Left ventricle myocardium inferior (tissue), 1 donor: Measurements from ENCODE around the gene GPSM3. TPM values are rescaled to one million over a fixed set of nuclear protein-coding genes. Genes with fewer than 3 reads are reported as not detected.

Experiments used
- DNase-seq: peaks from one replicate; pipeline ENCODE4 v3.0.0-alpha.2; 2020
- H3K27ac ChIP-seq: fragments of 200-600 bp; replicated peaks from 2 replicates; pipeline ENCODE4 v1.8.0; 2021
- H3K27me3 ChIP-seq: fragments of 200-600 bp; 2 replicates; pipeline ENCODE4 v1.8.0; 2021; ENCODE audit warnings: low read depth
- H3K36me3 ChIP-seq: fragments of 200-600 bp; 2 replicates; pipeline ENCODE4 v1.8.0; 2021
- H3K4me1 ChIP-seq: fragments of 200-600 bp; 2 replicates; pipeline ENCODE4 v1.8.0; 2021
- H3K4me3 ChIP-seq: fragments of 200-600 bp; 2 replicates; pipeline ENCODE4 v1.8.0; 2021; ENCODE audit warnings: mild to moderate bottlenecking, moderate library complexity
- H3K9me3 ChIP-seq: fragments of 200-600 bp; replicated peaks from 2 replicates; pipeline ENCODE4 v1.8.0; 2021
- CTCF ChIP-seq: fragments of 200-600 bp; IDR thresholded peaks from 2 replicates; pipeline ENCODE4 v1.8.0; 2021; ENCODE audit warnings: antibody characterized with exemption, mild to moderate bottlenecking, borderline replicate concordance
- intact Hi-C: fragments of 100-400 bp; cut with micrococcal nuclease; formaldehyde crosslinking; loops from one replicate; pipeline ENCODE4 v1.11.0; 2022
- total RNA-seq: library from RNA; stranded (reverse); fragmentation: NEBNext Ultra II Directional; extraction: Animal tissue kit (Norgen Biotek cat#: 25700); gene quantifications from one replicate; pipeline ENCODE4 v1.2.1, GENCODE V29; 2021
- donor health status: DM: no; HTN: yes; CAD: no; lungs with severe emphysema.

Gene GPSM3
- total RNA-seq, 1 donor from 2014 or later = 5.0 TPM

- peaks cover 60% of the 10 kb centered on the region for H3K36me3 ChIP-seq
- intact Hi-C loops = no loop called here
- TF ChIP-seq CTCF = no peak
Observed at GRCh38 chr6:32158052-32158451, 34.4 kb downstream of the GPSM3 start.

GRCh38 chr6:32156891-32157290 is 35.6 kb downstream of the GPSM3 start:
- no peaks in the 10 kb centered on the region for H3K9me3 ChIP-seq
- TF ChIP-seq CTCF = no peak
- DNase-seq = no peak
- peaks cover 3% of the 10 kb centered on the region for H3K27me3 ChIP-seq
- H3K36me3 ChIP-seq = peaks cover 48% of the 10 kb centered on the region
- no peak overlapping the region for H3K4me3 ChIP-seq
- peaks cover 39% of the 10 kb centered on the region for H3K4me1 ChIP-seq
- no peak overlapping the region for H3K27ac ChIP-seq
- intact Hi-C loops = no loop called here

More at GRCh38 chr6:32158052-32158451, 34.4 kb downstream of the GPSM3 start:
- no peak for DNase-seq
- peaks cover 33% of the 10 kb centered on the region for H3K4me1 ChIP-seq
- H3K9me3 ChIP-seq = no peaks in the 10 kb centered on the region
- H3K27ac ChIP-seq = no peak overlapping the region
- H3K27me3 ChIP-seq = no peaks in the 10 kb centered on the region
- no peak overlapping the region for H3K4me3 ChIP-seq

- Histone ChIP-seq H3K36me3 (peaks cover 36% of the 10 kb centered on the region), H3K9me3 (no peaks in the 10 kb centered on the region), H3K27ac (peak overlapping the region; percentile 94), H3K4me3 (peak overlapping the region; percentile 82), H3K27me3 (peaks cover 22% of the 10 kb centered on the region), H3K4me1 (peaks cover 39% of the 10 kb centered on the region)
- DNase-seq = peak; percentile 45
- TF ChIP-seq CTCF = peak; percentile 63
- intact Hi-C loops = no loop called here
Observed at GRCh38 chr6:32154514-32155161, 37.8 kb downstream of the GPSM3 start.

GRCh38 chr6:32153564-32154513 is 38.6 kb downstream of the GPSM3 start, which contains the start of gene PPT2:
PPT2 (plus strand) TSS chr6:32154141; CDS start chr6:32154595, 454 bp downstream.
- intact Hi-C loops = no loop called here
- Histone ChIP-seq H3K36me3 (peaks cover 32% of the 10 kb centered on the region), H3K4me3 (peak within 1 kb of the TSS; percentile 82), H3K27me3 (peaks cover 30% of the 10 kb centered on the region), H3K4me1 (peaks cover 39% of the 10 kb centered on the region), H3K27ac (peak within 1 kb of the TSS; percentile 94), H3K9me3 (no peaks in the 10 kb centered on the region)
- peak; percentile 36 for TF ChIP-seq CTCF
- DNase-seq = peak; percentile 91

GRCh38 chr6:32152769-32153563 is 39.5 kb downstream of the GPSM3 start:
- intact Hi-C loops = no loop called here
- peaks cover 39% of the 10 kb centered on the region for H3K4me1 ChIP-seq
- H3K4me3 ChIP-seq = peak overlapping the region; percentile 82
- H3K27me3 ChIP-seq = peaks cover 38% of the 10 kb centered on the region
- no peak for DNase-seq
- H3K27ac ChIP-seq = peak overlapping the region; percentile 94
- TF ChIP-seq CTCF = no peak
- H3K36me3 ChIP-seq = peaks cover 24% of the 10 kb centered on the region
- no peaks in the 10 kb centered on the region for H3K9me3 ChIP-seq
